Fibroblast of pulmonary artery (primary cell): Measurements from ENCODE around the gene UGCG.

Source experiments
- DNase-seq: peaks from one replicate; pipeline ENCODE4 v3.0.0-alpha.2; 2010; ENCODE audit warnings: low read depth
- H3K4me3 ChIP-seq: replicated peaks from 2 replicates; pipeline ENCODE4 v1.5.1; 2011; ENCODE audit warnings: low read depth, mild to moderate bottlenecking, control low read depth, low read length, moderate library complexity
- CTCF ChIP-seq: IDR thresholded peaks from 2 replicates; pipeline ENCODE4 v1.5.1; 2011; ENCODE audit warnings: mild to moderate bottlenecking, control low read depth, low read length, inconsistent platforms; ENCODE audit errors: missing control alignments

The UGCG gene

GRCh38 chr9:111961009-111961408 lies 64.4 kb downstream of the UGCG start:
- no peak for TF ChIP-seq CTCF
- no peak overlapping the region for H3K4me3 ChIP-seq
- DNase-seq = no peak

GRCh38 chr9:111961575-111961974 lies 65.0 kb downstream of the UGCG start:
- TF ChIP-seq CTCF = no peak
- H3K4me3 ChIP-seq = no peak overlapping the region
- DNase-seq = no peak

- no peak for DNase-seq
Measured at GRCh38 chr9:111962021-111962420, 65.4 kb downstream of the UGCG start.

GRCh38 chr9:111963995-111964394 lies 67.4 kb downstream of the UGCG start:
- DNase-seq = no peak
- no peak overlapping the region for H3K4me3 ChIP-seq
- TF ChIP-seq CTCF = no peak

More at GRCh38 chr9:111962021-111962420, 65.4 kb downstream of the UGCG start:
- no peak for TF ChIP-seq CTCF
- no peak overlapping the region for H3K4me3 ChIP-seq

- H3K4me3 ChIP-seq = no peak overlapping the region
- peak; percentile 89 for DNase-seq
- no peak for TF ChIP-seq CTCF
Measured at GRCh38 chr9:111965566-111966019, 69.0 kb downstream of the UGCG start.

- no peak overlapping the region for H3K4me3 ChIP-seq
- no peak for DNase-seq
- TF ChIP-seq CTCF = no peak
Measured at GRCh38 chr9:111966124-111966723, 69.6 kb downstream of the UGCG start.

GRCh38 chr9:111966861-111967291 lies 70.3 kb downstream of the UGCG start:
- TF ChIP-seq CTCF = no peak
- DNase-seq = peak; percentile 67
- H3K4me3 ChIP-seq = no peak overlapping the region
